NCI-H510A treated with DMSO at 0.1 percent for 48 hours (cell line): ENCODE results near the gene NCOA3.
"Not testable (repeated sequence)": the region's sequence is repeated elsewhere in the genome, so short reads cannot be mapped to it uniquely, and the experiment has no call there.

Source experiments
- DNase-seq: peaks from one replicate; lab custom pipeline; 2025; lab: John Stamatoyannopoulos, UW

NCOA3 gene

DNA sequence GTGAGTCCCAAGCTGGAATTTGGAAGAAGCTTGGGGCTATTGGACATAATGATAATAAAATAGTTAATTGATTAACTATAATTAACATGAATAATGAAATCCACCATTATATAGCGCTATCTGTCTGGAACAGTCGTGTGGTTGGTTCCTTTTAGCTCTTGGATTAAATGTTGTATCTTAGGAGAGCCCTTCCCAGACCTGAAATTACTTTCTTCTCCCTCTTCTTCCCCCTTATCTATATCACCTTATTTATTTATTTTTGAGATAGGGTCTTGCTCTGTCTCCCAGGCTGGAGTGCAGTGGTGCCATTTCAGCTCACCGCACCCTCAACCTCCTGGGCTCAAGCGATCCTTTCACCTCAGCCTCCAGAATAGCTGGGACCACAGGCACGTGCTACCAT, 64.6 kb downstream of the NCOA3 start:
- no peak for DNase-seq

DNA sequence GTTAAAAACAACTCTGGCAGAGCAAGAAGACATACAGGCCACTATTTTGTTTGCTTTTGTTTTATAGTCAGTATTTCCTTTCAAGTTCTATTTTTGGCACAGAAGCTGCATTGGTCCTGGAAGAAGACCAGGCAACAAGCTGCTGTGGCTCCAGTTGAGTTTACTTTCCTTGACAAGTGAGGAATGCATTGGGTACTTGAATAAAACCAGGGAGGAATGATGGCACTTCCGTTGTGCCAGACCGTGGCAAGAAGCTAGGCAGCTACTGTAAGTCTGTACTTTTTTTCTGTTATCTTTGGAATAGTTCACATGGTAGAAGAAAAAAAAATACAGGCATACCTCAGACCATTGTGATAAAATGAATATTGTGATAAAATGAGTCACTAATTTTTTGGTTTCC, 66.3 kb downstream of the NCOA3 start:
- DNase-seq: peak; percentile 81

DNA sequence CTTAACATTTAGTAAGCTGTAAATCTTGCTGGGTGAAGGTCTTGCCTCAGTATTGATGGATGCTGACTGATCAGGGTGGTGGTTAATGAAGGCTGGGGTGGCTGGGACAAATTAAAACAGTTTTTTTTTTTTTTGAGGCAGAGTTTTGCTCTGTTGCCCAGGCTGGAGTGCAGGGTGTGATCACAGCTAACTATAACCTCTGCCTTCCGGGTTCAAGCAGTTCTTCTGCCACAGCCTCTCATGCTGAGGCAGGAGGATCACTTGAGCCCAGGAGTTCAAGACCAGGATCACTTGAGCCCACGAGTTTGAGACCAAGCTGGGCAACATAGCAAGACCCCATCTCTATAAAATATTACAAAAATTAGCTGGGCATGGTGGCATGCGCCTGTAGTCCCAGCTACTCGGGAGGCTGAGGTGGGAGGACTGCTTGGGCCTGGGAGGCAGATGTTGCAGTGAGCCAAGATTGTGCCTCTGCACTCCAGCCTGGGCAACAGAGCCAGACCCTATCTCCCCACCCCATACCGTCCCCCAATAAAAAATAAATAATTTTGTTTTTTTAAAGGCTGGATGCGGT, 67.2 kb downstream of the NCOA3 start:
- DNase-seq: no peak

DNA sequence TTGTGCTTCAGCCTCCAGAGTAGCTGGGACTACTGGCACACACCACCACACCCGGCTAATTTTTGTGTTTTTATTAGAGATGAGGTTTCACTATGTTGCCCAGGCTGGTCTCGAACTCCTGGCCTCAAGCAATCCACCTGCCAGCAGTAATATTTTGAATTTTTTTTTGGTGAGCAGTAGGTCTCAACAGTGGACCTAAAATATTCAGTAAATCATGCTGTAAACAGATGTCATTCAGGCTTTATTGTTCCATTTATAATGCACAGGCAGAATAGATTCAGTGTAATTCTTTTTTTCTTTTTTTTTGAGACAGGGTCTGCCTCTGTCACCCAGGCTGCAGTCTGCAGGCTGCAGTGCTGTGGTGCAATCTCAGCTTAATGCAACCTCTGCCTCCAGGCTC, 69.7 kb downstream of the NCOA3 start:
- DNase-seq: no peak

DNA sequence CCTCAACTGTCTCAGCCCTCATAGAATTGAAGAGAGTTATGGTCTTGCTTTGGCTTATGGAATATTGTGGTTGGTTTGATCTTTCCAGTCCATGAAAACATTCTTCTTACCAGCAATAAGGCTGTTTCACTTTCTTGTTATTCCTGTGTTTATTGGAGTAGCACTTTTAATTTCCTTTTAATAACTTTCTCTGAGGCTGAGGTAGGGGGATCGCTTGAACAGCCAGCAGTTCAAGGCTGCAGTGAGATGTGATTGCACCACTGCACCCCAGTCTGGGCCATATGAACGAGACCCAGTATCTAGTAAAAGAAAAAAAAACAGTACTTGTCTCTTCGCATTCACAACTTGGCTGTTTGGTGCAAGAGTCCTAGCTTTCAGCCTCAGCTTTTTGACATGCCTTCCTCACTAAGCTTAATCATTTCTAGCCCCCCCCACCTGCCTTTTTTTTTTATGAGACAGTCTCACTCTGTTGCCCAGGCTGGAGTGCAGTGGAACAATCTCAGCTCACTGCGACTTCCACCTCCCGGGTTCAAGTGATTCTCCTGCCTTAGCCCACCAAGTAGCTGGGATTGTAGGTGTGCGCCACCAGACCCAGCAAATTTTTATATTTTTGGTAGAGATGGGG, 70.5 kb downstream of the NCOA3 start:
- DNase-seq: no peak

DNA sequence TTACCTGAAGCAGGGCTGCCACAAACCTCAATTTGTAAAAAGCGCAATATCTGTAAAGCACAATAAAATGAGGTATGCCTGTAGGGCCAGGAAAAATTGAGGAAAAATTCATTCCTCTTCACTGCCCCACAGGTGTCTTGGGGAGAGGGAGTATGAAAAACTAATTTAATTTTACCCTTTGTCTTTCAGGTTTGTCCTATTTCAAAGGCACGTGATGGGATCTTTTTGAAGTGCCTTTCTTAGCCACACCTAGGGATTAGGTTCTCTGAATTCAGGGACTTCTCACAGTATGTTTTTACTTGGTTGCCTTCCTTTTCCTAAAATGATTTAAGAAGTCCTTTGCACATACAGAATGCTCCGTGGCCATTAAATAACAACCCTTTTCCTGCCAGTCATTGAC, 71.9 kb downstream of the NCOA3 start:
- no peak for DNase-seq

DNA sequence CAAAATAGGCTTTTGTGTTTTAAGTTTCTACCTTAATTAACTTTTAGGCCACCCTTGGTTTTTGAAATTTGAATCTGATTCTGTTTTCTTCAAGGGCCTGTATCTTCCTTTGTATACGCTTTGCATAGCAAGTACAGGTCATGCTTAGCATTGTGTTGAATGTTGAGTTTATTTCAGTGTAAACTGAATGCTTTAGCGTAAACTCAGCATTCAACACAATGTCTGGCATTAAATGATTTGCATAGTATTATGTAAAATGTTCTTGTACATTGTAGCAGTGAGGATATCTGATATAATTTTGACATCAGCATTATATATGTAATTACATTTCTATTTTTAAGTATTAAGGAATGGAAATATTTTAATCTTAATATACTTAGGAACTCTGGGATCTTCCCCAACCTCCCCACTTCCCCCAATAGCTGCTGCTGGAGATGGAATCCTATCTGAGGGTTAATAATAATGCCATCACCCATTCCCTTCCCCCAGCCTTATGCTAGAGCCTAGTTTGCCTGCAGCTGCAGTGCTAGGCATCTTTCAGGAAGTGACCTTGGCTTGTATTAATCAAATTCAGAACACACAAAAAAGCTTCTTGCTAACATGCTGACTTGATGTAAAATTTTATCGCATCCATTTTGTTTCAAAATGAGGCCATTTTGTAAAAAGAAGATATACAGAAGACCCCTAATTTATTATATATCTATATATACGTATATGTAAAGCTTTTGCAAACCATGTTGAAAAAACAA, 73.1 kb downstream of the NCOA3 start:
- DNase-seq: peak; percentile 83

DNA sequence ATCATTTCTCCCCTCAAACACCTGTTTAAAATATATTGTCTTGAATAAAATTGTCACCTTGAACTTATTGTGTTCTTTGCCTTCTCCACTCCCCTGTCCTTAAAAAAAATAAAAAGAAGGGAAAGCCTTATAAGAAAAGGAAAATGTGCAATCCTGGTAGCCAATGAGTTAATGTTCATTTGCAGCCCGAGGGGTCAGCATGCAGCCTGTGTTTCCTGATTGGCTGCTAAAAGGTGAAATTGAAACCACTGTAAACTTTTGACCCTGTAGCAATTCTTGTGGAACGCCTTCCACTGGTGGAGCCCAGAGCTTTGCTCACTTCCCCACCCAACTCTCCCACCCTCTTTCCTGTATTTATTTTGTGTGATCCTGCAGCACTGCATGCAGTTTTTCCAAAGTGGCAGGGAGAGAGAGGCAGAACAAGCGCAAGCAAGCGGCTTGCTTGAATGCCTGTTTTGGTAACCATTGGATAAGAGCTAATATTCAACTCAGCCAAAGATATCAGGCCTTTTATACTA, 74.9 kb downstream of the NCOA3 start:
- DNase-seq: peak; percentile 90

DNA sequence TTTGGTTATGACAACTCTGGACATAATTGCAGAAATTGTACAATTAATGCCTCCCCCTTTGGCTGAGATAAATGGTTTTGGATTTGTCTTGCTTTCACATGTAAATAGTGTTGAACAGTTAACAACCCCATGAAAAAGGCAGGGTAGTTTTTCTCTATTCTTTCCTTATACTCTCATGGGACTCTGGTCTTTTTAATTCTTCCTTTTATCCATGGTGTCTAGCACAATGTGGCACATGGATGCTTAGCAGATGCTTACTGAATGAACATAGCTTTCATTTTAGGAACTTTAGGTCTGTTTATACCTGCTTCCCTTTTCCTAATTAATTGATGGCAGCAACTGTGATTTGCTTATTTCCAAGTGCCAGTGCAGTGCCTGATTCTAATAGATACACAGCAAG, 75.6 kb downstream of the NCOA3 start:
- no peak for DNase-seq

DNA sequence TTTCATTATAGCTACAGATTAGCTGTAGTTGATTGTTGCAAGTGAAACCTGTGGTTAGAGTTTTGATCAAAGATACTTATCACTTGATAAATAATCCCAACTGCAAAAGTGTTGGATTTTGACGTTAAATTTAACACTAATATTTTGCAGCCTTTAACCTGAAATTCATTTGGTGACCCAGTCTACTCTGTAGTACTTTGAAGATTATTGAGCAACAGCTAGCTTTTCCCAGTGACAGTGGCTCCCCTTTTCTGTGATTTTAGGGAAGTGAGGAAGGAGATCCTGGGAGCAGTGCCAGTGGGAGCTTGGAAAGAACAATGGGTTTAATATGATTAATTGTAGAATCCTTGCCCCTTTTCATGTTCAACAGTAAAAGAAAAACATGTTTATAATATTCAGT, 76.9 kb downstream of the NCOA3 start:
- no peak for DNase-seq

DNA sequence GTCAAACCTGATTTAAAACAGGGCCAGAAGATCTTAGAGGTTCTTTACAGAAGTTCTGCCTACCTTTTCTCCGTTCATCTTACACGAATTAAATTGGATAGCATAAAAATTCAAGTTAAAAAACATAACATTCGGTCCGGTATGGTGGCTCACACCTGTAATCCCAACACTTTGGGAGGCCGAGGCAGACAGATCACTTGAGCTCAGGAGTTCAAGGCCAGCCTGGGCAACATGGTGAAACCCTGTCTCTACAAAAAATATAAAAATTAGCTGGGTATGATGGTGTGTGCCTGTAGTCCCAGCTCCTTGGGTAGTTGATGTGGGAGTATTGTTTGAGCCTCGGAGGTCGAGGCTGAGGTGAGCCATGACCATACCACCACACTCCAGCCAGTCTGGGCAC, 79.0 kb downstream of the NCOA3 start:
- not testable (repeated sequence) for DNase-seq

DNA sequence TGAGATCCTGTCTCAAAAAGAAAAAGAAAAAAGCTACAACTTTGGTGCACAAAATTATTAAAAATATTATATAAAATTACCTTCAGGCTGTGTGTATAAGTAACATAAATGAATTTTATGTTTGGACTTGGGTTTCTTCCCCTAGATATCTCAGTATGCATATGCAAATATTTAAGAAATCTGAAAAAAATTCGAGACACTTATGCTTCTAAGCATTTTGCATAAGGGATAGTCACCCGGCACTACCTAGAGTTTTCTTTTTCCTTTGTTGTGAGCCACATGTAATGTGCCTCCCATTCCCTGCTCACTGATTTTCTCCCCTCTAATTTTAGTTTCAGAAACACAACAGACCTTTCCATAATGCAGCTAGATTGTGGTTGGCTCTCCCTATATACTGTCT, 79.4 kb downstream of the NCOA3 start:
- no peak for DNase-seq

DNA sequence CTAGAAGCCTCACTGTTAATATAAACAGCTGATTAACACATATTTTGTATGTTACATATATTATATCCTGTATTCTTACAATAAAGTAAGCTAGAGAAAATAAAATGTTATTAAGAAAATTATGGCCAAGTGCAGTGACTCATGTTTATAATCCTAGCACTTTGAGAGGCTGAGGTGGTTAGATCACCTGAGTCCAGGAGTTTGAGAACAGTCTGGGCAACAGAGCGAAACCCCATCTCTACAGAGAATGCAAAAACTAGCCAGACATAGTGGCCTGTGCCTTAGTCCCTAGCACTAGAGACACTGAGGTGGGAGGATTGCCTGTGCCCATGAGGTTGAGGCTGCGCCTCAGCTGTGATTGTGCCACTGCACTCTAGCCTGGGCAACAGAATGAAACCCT, 81.9 kb downstream of the NCOA3 start:
- no peak for DNase-seq

DNA sequence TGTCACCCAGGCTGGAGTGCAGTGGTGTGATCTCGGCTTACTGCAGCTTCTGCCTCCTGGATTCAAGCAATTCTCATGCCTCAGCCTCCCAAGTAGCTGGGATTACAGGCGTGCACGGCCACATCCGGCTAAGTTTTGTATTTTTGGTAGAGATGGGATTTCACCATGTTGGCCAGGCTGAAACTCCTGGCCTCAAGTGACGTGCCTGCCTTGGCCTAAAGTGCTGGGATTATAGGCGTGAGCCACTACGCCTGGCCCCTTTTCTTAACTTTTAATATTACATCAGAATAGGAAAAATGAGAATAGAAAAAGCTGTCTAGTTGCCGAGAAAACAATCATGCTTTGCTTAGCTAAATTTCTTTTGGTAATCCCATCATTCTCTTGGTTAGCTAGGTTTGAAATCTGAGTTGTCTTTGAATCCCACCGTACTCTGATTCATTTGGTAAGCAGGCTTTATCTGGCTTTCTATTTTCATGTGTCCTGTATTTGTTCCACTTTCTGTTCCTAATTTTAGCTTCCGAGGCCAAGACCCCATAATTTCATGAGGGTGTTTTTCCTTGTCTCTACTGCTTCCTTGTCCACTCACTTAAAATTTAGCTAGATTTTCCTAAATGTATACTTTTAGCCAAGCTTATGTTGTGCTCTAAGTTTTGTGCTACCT, 83.5 kb downstream of the NCOA3 start:
- DNase-seq: no peak

DNA sequence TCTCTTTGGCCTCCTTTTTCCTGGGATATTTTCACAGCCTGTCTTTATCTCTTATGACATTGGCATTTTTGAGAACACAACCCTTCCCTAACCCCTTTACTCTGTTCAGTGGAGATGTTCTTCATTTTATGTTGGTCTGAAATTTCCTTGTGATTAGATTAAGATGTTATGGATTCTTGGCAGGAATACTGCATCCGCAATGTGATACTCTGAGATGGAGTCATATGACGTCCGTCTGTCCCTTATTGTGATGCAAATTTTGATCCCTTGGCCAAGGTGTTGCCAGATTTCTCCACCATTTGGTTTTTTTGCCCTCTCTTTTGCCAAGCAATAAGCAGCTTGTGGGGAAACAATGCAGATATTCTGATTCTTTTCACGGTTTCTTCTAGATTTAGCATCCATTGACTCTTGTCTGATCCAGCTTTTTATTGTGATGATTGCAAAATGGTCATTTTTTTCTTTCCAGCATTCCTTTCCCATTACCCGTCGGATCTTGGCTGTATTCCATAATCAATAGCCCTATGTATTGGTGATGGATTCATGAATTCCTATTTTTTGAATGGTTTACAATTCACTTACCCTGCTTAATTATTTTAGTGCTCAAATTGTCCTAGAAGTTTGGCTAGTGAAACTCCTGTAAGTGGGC, 85.1 kb downstream of the NCOA3 start:
- no peak for DNase-seq

DNA sequence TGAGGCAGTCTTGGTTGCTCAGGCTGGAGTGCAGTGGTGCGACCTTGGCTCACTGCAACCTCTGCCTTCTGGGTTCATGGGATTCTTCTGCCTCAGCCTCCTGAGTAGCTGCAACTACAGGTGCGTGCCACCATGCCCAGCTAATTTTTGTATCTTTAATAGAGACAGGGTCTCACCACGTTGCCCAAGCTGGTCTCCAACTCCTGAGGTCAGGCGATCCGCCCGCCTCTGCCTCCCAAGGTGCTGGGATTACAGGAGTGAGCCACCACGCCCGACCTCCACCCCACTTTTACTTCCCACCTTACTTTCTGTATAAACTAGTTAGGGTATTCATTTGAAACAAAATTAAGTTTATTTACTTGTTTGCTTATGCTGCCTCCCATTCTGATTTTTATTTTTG, 86.5 kb downstream of the NCOA3 start:
- no peak for DNase-seq

DNA sequence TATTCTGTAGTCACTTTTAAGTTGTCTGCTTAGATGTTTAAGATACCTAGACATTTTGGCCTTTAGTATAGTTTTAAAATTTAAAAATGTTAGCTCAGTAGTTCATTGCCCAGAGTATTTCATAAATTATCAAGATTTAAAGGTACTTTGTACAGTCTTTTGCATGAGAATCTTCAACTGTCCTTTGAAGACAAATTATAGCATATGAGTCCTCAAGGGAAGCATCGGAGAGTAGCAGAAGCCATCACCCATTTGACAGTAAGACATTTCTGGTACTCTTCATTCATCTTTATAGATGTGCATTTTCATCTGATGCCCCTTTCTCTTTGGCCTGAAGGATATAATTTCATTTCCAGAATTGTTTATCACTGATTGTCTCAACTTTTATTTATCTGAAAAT, 89.5 kb downstream of the NCOA3 start:
- no peak for DNase-seq

DNA sequence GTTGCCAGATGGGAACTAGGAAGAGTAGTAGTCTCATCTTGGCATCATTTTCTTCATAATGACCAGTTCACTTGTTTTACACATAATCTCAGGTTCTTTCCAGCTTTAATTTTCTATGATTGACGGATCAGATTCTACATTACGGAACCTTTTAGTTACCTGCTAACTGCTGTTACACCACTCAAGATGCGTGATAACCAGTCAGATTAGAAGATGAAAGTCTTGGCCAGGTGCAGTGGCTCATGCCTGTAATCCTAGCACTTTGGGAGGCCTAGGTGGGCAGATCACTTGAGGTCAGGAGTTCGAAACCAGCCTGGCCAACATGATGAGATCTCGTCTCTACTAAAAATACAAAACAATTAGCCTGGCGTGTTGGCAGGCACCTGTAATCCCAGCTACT, 92.5 kb downstream of the NCOA3 start:
- DNase-seq: no peak

DNA sequence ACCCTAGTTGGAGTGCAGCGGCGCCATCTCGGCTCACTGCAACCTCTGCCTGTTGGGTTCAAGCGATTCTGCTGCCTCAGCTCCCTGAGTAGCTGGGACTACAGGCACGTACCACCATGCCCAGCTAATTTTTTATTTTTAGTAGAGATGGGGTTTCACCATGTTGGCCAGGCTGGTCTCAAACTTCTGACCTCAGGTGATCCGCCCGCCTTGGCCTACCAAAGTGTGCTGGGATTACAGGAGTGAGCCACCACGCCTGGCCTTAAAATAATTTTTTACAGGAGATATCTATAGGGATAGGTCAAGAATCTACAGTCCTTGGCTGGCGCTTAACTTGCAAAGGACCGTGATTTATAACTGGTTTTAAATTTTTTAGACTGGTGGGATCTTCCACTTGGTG, 93.5 kb downstream of the NCOA3 start:
- not testable (repeated sequence) for DNase-seq

DNA sequence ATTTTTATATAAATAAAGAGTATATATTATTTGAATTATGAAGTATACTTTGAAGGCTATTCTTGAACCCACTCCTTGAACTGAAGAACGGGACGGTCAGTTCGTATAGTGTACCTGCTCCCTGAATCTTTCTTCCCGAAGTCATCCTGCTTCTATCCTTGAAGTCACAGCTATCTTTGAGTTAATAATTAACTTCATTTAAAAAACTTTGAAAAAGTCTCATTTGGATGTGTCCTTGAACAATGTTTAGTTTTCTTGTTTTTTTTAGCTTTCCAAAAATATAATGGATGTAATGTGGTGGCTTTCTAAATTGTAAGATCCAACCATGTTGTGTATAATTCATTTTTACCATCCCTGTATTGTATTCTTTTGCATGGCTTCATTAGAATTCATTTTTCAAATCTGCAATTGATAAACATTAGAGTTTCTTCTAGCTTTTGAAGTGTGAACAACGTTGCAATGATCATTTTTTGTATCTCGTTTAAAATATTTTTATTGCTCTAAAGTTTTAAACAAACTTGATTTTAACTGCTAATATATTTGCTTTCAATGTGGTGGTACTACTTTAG, 94.4 kb downstream of the NCOA3 start:
- DNase-seq: no peak

DNA sequence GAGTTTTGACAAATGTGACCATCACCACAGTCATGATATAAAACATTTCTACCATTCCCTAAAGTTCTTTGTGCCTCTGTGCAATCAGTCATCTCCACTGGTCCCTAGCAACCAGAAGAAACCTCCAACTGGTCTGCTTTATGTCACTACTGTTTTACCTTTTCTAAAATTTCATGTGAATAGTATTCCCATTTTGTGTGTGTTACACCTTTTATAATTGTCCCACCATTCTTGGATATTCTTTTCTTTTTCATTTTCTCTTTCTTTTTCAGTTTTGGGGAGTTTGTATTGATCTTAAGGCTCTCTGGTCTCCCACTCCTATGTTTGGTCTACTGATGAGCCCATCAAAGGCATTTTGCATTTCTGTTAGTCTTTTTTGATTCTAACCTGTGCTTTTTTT, 95.4 kb downstream of the NCOA3 start:
- no peak for DNase-seq
